GM19240 (cell line): ENCODE data around the gene UBE2E1.

Experiments used
- DNase-seq: peaks from one replicate; pipeline ENCODE4 v3.0.0; 2011; ENCODE audit warnings: low spot score; ENCODE audit not compliant: insufficient read length

The UBE2E1 gene

GRCh38 chr3:23795096-23795495, 10.7 kb upstream of the UBE2E1 start:
- DNase-seq, result no peak

GRCh38 chr3:23796518-23796917, 9.2 kb upstream of the UBE2E1 start:
- DNase-seq, result no peak

- DNase-seq, result no peak
Measured at GRCh38 chr3:23797491-23797890, 8.3 kb upstream of the UBE2E1 start.

GRCh38 chr3:23798456-23798855, 7.3 kb upstream of the UBE2E1 start:
- no peak for DNase-seq

- DNase-seq, result no peak
Measured at GRCh38 chr3:23798876-23799275, 6.9 kb upstream of the UBE2E1 start.

- no peak for DNase-seq
Measured at GRCh38 chr3:23800731-23801130, 5.0 kb upstream of the UBE2E1 start.

GRCh38 chr3:23804441-23805209, 1.1 kb upstream of the UBE2E1 start:
- no peak for DNase-seq

GRCh38 chr3:23805210-23805632, 534 bp upstream of the UBE2E1 start:
- DNase-seq, result no peak

GRCh38 chr3:23806534-23807423, 1.0 kb downstream of the UBE2E1 start:
- DNase-seq, result no peak

- no peak for DNase-seq
Measured at GRCh38 chr3:23807424-23808015, 1.8 kb downstream of the UBE2E1 start.

- DNase-seq, result no peak
Measured at GRCh38 chr3:23808525-23808924, 2.8 kb downstream of the UBE2E1 start.

- DNase-seq, result no peak
Measured at GRCh38 chr3:23809294-23809693, 3.5 kb downstream of the UBE2E1 start.

- DNase-seq, result no peak
Measured at GRCh38 chr3:23809840-23810342, 4.1 kb downstream of the UBE2E1 start.

- DNase-seq, result no peak
Measured at GRCh38 chr3:23810343-23811184, 4.8 kb downstream of the UBE2E1 start.

GRCh38 chr3:23811185-23811527, 5.4 kb downstream of the UBE2E1 start:
- no peak for DNase-seq

GRCh38 chr3:23811919-23812318, 6.2 kb downstream of the UBE2E1 start:
- no peak for DNase-seq

- no peak for DNase-seq
Measured at GRCh38 chr3:23815879-23816278, 10.1 kb downstream of the UBE2E1 start.

- no peak for DNase-seq
Measured at GRCh38 chr3:23816721-23817120, 11.0 kb downstream of the UBE2E1 start.

GRCh38 chr3:23817508-23818223, 11.9 kb downstream of the UBE2E1 start:
- DNase-seq, result no peak

GRCh38 chr3:23819599-23820360, 14.0 kb downstream of the UBE2E1 start:
- DNase-seq, result no peak
